ENCODE measurements around the gene RFX4.

Gene RFX4

GRCh38 chr12:106582641-106583230 lies at the start of gene RFX4:
Gene RFX4, plus strand, starts transcription at chr12:106583004. Its CDS starts 317 bp downstream, at chr12:106583321.
- DNase-seq, result no peak

GRCh38 chr12:106541201-106541600 lies 41.6 kb upstream of the RFX4 start:
- DNase-seq, result no peak

GRCh38 chr12:106551410-106551809 lies 31.4 kb upstream of the RFX4 start:
- no peak for DNase-seq

GRCh38 chr12:106552228-106552627 lies 30.6 kb upstream of the RFX4 start:
- DNase-seq, result no peak

GRCh38 chr12:106564678-106565329 lies 18.0 kb upstream of the RFX4 start:
- no peak for DNase-seq

- no peak for DNase-seq
Observed at GRCh38 chr12:106566771-106567170, 16.0 kb upstream of the RFX4 start.

GRCh38 chr12:106573239-106573638 lies 9.6 kb upstream of the RFX4 start:
- no peak for DNase-seq

- DNase-seq, result no peak
Observed at GRCh38 chr12:106576848-106577247, 6.0 kb upstream of the RFX4 start.

- no peak for DNase-seq
Observed at GRCh38 chr12:106580671-106581508, 1.9 kb upstream of the RFX4 start.

- DNase-seq, result no peak
Observed at GRCh38 chr12:106581543-106582248, 1.1 kb upstream of the RFX4 start.

GRCh38 chr12:106582249-106582591 lies 584 bp upstream of the RFX4 start:
- no peak for DNase-seq

- no peak for DNase-seq
Observed at GRCh38 chr12:106583242-106584103, 669 bp downstream of the RFX4 start.

- DNase-seq, result no peak
Observed at GRCh38 chr12:106584104-106585064, 1.6 kb downstream of the RFX4 start.

- DNase-seq, result no peak
Observed at GRCh38 chr12:106585105-106585520, 2.3 kb downstream of the RFX4 start.

- no peak for DNase-seq
Observed at GRCh38 chr12:106585521-106586277, 2.9 kb downstream of the RFX4 start.

- no peak for DNase-seq
Observed at GRCh38 chr12:106586278-106586802, 3.5 kb downstream of the RFX4 start.

GRCh38 chr12:106586803-106587684 lies 4.2 kb downstream of the RFX4 start:
- peak; percentile 30 for DNase-seq

- no peak for DNase-seq
Observed at GRCh38 chr12:106588771-106589170, 6.0 kb downstream of the RFX4 start.

GRCh38 chr12:106590601-106591000 lies 7.8 kb downstream of the RFX4 start:
- DNase-seq, result no peak
